ENCODE data around the gene TTC9B. TPM values are rescaled to one million over a fixed set of nuclear protein-coding genes. Genes with fewer than 3 reads are reported as not detected.

Gene TTC9B
- total and polyA plus RNA-seq, 4 donors, result 0.14 TPM; not detected in 3

DNA sequence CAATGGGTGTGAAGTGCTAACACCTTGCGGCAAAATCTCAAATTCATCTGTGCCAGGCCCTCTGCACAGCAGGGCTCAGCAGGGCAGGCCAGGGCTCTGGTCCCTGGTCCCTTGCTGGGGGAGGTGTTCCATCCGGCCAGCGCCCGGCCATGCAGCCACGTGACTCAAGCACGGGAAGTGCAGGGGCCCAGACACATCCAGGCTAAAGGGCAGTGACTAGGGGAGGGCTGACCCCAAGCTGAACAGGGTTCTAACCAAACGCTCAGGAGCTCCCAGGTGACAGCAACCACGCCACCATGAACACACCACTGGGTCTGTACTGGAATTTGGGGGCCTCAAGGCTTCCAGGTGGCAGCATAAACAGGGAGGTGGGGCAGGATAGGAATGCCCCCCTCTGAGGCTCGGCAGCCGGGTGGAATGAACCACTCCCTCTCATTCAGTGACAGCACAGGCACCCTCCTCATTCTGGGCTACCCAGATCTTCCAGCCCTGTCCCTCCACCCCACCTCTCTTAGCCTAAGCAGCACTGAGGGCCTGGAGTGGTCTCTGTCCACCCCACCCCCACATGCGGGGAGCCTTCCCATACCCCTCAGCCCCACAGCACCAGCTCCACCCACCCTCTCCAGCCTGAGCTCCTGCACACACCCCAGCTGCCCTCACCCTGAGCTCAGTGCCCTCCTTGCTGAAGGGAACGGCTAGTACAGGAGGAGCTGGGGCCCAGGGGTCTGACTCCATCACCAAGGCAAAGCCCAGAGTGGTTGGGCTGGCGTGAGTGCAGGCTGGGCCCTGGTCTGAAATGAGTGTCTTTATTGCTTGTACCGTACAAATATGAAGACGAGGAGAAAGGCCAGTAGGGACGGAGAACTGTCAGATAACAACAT is 13.6 kb upstream of the TTC9B start:
- peak overlapping the region; percentile 26 to 75 for H3K27ac ChIP-seq (ENCODE audit: low read depth in 1 of 2, low read length in 2 of 2)
- H3K4me3 ChIP-seq (ENCODE audit: low read depth in 1 of 3, low read length in 3 of 3), result no peak overlapping the region
- no peaks in the 10 kb centered on the region for H3K27me3 ChIP-seq (ENCODE audit: control insufficient read depth in 4 of 4, insufficient read depth in 4 of 4, low read length in 3 of 4)
- peak; percentile 71 for DNase-seq (ENCODE audit: low spot score)
- TF ChIP-seq FOXA1 (IDR thresholded peaks at IDR 0.05) (peak; percentile 30), SP1 (IDR thresholded peaks at IDR 0.05) (peak; percentile 81), NR2F2 (IDR thresholded peaks at IDR 0.05) (peak; percentile 81), GABPA (IDR thresholded peaks at IDR 0.05 in 1 of 2, conservative IDR thresholded peaks at IDR 0.05 in 1 of 2) (peak in 1 of 2 donors; percentile 74), REST (IDR thresholded peaks at IDR 0.05) (peak; percentile 52), FOXA2 (IDR thresholded peaks at IDR 0.05) (peak; percentile 31), JUND (IDR thresholded peaks at IDR 0.05) (no peak), HNF4A (conservative IDR thresholded peaks at IDR 0.05) (peak; percentile 53 to 88), RAD21 (IDR thresholded peaks at IDR 0.05) (peak in 1 of 2 donors; percentile 60), YY1 (IDR thresholded peaks at IDR 0.05) (no peak), RXRA (IDR thresholded peaks at IDR 0.05) (peak; percentile 93 to 98), EGR1 (IDR thresholded peaks at IDR 0.05; ENCODE audit: low read depth in 2 of 2) (peak in 1 of 2 donors; percentile 65)
- TF ChIP-seq, protein P1, sequence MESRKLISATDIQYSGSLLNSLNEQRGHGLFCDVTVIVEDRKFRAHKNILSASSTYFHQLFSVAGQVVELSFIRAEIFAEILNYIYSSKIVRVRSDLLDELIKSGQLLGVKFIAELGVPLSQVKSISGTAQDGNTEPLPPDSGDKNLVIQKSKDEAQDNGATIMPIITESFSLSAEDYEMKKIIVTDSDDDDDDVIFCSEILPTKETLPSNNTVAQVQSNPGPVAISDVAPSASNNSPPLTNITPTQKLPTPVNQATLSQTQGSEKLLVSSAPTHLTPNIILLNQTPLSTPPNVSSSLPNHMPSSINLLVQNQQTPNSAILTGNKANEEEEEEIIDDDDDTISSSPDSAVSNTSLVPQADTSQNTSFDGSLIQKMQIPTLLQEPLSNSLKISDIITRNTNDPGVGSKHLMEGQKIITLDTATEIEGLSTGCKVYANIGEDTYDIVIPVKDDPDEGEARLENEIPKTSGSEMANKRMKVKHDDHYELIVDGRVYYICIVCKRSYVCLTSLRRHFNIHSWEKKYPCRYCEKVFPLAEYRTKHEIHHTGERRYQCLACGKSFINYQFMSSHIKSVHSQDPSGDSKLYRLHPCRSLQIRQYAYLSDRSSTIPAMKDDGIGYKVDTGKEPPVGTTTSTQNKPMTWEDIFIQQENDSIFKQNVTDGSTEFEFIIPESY (IDR thresholded peaks at IDR 0.05), result no peak
- no peaks in the 10 kb centered on the region for H3K9me3 ChIP-seq (ENCODE audit: control insufficient read depth in 4 of 4, low read length in 3 of 4)
- 43% methylated on average over 16 of the region's 16 CpGs for WGBS
- peaks cover 7 to 17% (median 13%) of the 10 kb centered on the region in 4 donors for H3K4me1 ChIP-seq (ENCODE audit: control insufficient read depth in 4 of 4, insufficient read depth in 4 of 4, low read length in 3 of 4)
- H3K9ac ChIP-seq (ENCODE audit: low read depth in 1 of 2, low read length in 2 of 2), result no peak overlapping the region
- H3K36me3 ChIP-seq (ENCODE audit: control insufficient read depth in 4 of 4, insufficient read depth in 3 of 4, low read depth in 1 of 4, low read length in 3 of 4), result peaks cover 7 to 32% (median 16%) of the 10 kb centered on the region in 4 donors

DNA sequence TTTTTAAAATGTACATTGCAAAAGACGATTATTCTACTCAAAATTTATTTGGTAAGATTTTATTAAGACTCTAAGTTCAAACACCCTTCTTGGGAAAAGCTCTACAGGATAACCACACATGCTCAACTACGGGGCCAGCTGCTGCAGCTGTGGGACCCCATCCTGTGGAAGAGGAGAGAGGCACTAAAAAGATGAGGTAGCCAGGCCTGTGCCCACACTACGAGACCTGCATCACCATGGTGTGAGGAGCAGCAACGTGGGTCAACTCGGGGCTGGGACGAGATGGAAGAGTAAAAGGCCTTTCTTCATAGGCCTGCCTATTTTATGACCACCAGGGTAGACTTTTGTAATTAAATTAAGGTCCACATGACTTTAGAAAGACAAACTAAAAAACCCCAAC is 12.9 kb upstream of the TTC9B start:
- H3K36me3 ChIP-seq (ENCODE audit: control insufficient read depth in 4 of 4, insufficient read depth in 3 of 4, low read depth in 1 of 4, low read length in 3 of 4), result peaks cover 6 to 24% (median 13%) of the 10 kb centered on the region in 4 donors
- no peak overlapping the region for H3K9ac ChIP-seq (ENCODE audit: low read depth in 1 of 2, low read length in 2 of 2)
- no peak for DNase-seq (ENCODE audit: low spot score)
- TF ChIP-seq NR2F2 (IDR thresholded peaks at IDR 0.05), result no peak
- no peak for TF ChIP-seq EGR1 (IDR thresholded peaks at IDR 0.05; ENCODE audit: low read depth in 2 of 2)
- TF ChIP-seq SP1 (IDR thresholded peaks at IDR 0.05), result no peak
- TF ChIP-seq, protein P1 (IDR thresholded peaks at IDR 0.05), result no peak
- no peak for TF ChIP-seq RXRA (IDR thresholded peaks at IDR 0.05)
- no peak for TF ChIP-seq CTCF (IDR thresholded peaks at IDR 0.05; ENCODE audit: low read depth, low read length, missing input control)
- no peak for TF ChIP-seq YY1 (IDR thresholded peaks at IDR 0.05)
- TF ChIP-seq RAD21 (IDR thresholded peaks at IDR 0.05), result no peak
- TF ChIP-seq FOXA1 (IDR thresholded peaks at IDR 0.05), result no peak
- no peak for TF ChIP-seq HNF4A (conservative IDR thresholded peaks at IDR 0.05)
- no peaks in the 10 kb centered on the region for H3K9me3 ChIP-seq (ENCODE audit: control insufficient read depth in 4 of 4, low read length in 3 of 4)
- peak overlapping the region; percentile 26 to 75 for H3K27ac ChIP-seq (ENCODE audit: low read depth in 1 of 2, low read length in 2 of 2)
- H3K4me3 ChIP-seq (ENCODE audit: low read depth in 1 of 3, low read length in 3 of 3), result no peak overlapping the region
- 88% methylated on average over 6 of the region's 6 CpGs for WGBS
- no peaks in the 10 kb centered on the region for H3K27me3 ChIP-seq (ENCODE audit: control insufficient read depth in 4 of 4, insufficient read depth in 4 of 4, low read length in 3 of 4)
- H3K4me1 ChIP-seq (ENCODE audit: control insufficient read depth in 4 of 4, insufficient read depth in 4 of 4, low read length in 3 of 4), result peaks cover 10 to 24% (median 19%) of the 10 kb centered on the region in 4 donors

All from liver (tissue), 9 donors.